Choroid plexus epithelial cell (primary cell): ENCODE data around the gene AGPAT3.

ENCODE experiments used
- DNase-seq: peaks from one replicate; pipeline ENCODE4 v3.0.0-alpha.2; 2010; ENCODE audit warnings: low read depth
- H3K4me3 ChIP-seq: 2 replicates; pipeline ENCODE4 v1.5.1; 2011; ENCODE audit warnings: low read depth, mild to moderate bottlenecking, control low read depth, low read length, moderate library complexity
- TF ChIP-seq, protein P1 (sequence below): conservative IDR thresholded peaks from 2 replicates; pipeline ENCODE4 v1.5.1; 2011; ENCODE audit warnings: low read depth, mild to moderate bottlenecking, control low read depth, inconsistent platforms, low read length, moderate library complexity

The AGPAT3 gene

DNA sequence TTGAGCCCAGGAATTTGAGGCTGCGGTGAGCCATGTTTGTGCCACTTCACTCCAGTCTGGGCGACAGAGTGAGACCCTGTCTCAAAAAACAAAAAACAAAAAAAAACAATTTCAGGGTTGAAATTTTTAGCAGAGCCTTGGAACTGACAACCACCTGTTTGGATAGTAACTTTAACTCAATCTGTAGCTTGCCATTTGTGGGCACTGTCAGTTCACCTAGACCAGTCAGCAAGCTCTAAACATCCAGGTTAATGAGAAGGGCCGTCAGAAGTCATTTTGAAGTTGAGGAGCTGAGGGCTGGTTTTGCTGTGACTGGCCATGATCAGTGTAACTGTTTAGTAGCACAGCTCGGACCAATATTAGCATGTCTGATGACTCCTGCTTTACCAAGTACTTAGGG lies 155.5 kb downstream of the AGPAT3 start:
- TF ChIP-seq, protein P1, sequence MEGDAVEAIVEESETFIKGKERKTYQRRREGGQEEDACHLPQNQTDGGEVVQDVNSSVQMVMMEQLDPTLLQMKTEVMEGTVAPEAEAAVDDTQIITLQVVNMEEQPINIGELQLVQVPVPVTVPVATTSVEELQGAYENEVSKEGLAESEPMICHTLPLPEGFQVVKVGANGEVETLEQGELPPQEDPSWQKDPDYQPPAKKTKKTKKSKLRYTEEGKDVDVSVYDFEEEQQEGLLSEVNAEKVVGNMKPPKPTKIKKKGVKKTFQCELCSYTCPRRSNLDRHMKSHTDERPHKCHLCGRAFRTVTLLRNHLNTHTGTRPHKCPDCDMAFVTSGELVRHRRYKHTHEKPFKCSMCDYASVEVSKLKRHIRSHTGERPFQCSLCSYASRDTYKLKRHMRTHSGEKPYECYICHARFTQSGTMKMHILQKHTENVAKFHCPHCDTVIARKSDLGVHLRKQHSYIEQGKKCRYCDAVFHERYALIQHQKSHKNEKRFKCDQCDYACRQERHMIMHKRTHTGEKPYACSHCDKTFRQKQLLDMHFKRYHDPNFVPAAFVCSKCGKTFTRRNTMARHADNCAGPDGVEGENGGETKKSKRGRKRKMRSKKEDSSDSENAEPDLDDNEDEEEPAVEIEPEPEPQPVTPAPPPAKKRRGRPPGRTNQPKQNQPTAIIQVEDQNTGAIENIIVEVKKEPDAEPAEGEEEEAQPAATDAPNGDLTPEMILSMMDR, result no peak
- no peak for DNase-seq
- no peak overlapping the region for H3K4me3 ChIP-seq

DNA sequence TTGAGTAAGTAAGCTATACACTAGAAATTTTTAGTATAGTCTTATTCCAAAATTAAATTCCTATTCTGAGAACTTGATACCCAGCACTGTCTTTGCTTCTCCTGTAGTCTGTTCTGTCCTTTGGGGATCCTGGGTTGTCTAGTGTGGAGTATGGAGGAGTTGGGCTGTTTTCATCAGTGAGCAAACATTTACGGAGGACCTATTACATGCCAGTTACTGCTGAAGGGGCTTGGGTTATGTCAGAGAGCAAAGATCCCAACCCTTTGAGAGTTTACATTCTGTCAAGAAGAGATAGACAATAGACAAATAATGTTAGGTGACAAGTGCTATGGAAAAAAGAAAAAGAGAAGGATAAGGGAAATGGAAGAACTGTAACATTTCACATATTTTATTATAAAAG lies 156.0 kb downstream of the AGPAT3 start:
- TF ChIP-seq, protein P1, result no peak
- no peak for DNase-seq
- no peak overlapping the region for H3K4me3 ChIP-seq

DNA sequence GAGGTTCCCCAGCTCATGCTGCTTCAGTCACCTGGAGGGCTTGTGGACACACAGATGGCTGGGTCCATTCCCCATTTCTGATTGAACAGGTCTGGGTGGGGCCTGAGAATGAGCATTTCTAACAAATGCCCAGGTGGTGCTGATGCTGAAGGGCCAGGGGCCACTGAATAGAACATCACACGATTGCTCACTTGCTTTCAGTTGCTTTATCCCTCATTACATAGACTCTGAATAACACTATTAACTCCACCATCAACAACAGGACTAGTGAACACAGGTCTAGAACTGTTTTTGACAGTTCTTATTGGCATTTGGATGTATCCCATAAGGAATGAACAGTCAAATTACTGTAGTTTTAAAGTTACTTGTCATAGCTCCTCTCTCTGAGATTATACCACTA lies 159.2 kb downstream of the AGPAT3 start:
- TF ChIP-seq, protein P1, result no peak
- DNase-seq, result no peak
- H3K4me3 ChIP-seq, result no peak overlapping the region

DNA sequence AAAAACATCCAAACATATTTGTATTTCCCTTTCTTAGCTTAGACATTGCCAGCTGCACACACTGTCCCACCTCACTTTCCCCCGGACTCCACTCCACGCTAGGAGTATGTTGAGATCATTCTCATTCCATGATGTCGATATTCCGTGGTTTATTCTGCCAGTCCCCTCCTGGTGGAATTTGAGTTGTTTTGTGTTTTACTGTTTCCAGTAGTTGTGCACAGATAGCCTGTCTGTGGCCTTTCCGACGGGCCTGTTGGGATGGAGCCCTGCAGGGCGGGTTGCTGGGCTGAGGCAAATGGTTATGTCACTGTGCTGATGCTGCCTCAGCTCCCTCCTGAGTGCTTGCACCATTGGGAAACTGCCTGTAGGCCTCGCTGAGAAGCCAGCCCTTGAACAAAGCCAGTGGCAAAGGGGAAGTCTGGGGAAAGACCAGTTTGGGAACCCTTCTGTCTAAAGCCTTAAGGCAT lies 159.9 kb downstream of the AGPAT3 start:
- TF ChIP-seq, protein P1, result peak; percentile 36
- peak; percentile 91 for DNase-seq
- no peak overlapping the region for H3K4me3 ChIP-seq

DNA sequence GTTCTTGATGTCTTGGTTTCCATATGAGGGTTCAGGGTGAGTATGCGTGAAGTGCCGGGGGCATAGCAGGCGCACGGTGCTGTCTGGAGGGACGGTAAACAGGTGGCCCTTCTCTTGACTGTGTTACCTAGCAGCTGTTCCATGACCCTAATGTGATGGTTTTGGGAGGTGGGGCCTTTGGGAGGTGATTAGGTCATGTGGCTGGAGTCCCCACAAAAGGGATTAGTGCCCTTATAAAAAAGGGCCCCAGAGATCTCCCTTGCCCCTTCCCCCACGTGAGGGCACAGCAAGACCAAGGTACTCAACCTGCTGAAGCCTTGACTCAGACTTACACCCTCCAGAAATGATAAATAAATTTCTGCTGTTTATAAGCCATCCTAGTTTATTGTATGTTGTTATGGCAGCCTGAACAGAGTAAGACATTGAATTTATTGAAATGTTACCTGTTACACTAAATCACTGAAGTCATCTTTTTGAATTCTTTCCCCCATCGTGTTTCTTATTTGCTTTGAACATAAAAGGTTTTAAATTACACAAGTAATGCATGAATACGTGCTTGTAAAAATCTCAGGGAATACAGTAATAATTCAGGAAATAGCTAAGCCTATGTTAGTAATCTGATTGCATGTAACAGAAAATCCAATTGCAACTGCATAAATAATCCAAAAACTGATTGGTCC lies 162.7 kb downstream of the AGPAT3 start:
- TF ChIP-seq, protein P1, result no peak
- no peak for DNase-seq
- H3K4me3 ChIP-seq, result no peak overlapping the region

DNA sequence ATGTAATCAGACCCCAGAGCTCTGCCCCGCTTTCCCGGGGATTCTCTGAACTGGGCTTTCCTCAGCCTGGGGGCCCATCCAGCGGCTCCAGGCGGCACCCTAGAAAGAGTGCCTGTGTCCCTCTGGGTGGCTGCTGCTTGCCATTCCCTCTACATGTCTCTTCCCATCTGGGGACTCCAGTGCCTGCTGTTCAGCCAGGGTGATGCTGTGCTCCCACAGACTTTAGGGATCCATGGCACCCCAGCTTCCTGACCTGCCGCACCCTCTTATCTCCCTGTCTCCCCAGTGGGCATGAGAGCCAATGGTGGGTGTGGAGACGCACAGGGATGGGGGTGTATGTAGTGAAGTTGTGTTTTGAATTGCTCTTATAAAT lies 163.2 kb downstream of the AGPAT3 start:
- no peak overlapping the region for H3K4me3 ChIP-seq
- TF ChIP-seq, protein P1, result no peak
- no peak for DNase-seq

DNA sequence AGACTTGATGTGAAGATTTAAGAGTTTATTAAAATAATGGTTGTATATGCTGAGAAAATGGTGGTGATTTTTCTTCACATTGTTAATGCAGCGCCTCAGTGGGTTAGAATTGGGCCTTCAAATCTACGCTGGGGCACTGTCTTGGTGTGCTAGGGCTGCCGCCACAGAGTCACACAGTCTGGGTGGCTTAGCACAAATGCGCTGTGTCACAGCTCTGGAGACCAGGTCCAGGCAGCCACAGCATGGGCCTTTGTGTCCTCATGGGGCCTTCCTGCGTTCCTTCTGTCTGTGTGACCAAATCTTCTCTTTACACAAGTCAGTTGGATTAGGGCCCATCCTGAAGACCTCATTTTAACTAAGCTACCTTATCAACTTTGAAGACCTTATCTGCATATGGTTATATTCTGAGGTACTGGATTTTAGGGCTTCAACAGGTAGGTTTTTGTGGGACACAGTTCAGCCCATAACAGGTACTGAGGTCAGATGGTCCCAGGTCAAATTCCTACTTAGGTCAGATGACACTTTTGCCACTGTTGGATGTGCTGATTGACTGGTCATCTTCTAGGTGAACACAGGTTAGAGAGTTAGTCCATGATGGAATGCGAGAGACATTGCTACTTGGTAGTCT lies 164.6 kb downstream of the AGPAT3 start:
- TF ChIP-seq, protein P1, result no peak
- no peak for DNase-seq

More for the DNA sequence above, 164.6 kb downstream of the AGPAT3 start:
- H3K4me3 ChIP-seq, result no peak overlapping the region
